PFSK-1 (cell line): Measurements from ENCODE around the gene TMEM119.

ENCODE experiments used
- FOXP2 ChIP-seq: optimal IDR thresholded peaks from 2 replicates; pipeline ENCODE3; 2011; ENCODE audit warnings: borderline replicate concordance, control low read depth, inconsistent platforms; ENCODE audit not compliant: insufficient read depth; ENCODE audit errors: extremely low read length, extremely low read depth
- POLR2AphosphoS5 ChIP-seq: IDR thresholded peaks from 2 replicates; pipeline ENCODE4 v1.6.1; 2012; ENCODE audit warnings: low read depth, mild to moderate bottlenecking, control low read depth, low read length, moderate library complexity
- REST ChIP-seq, 2 experiments: IDR thresholded peaks; 2 replicates each; pipeline versions ENCODE4 v1.6.1 to v1.8.0; 2011 to 2012; ENCODE audit warnings: low read depth in 2 of 2, low read length in 2 of 2, control low read depth in 1 of 2, inconsistent platforms in 1 of 2, mild to moderate bottlenecking in 1 of 2, moderate library complexity in 1 of 2; ENCODE audit not compliant: insufficient read depth in 1 of 2
- SIN3A ChIP-seq: IDR thresholded peaks from 2 replicates; pipeline ENCODE4 v1.6.1; 2012; ENCODE audit warnings: mild to moderate bottlenecking, low read length, moderate library complexity, borderline replicate concordance; ENCODE audit not compliant: insufficient read depth
- TAF1 ChIP-seq: IDR thresholded peaks from 2 replicates; pipeline ENCODE4 v1.6.1; 2012; ENCODE audit warnings: low read length, control low read depth, borderline replicate concordance; ENCODE audit not compliant: insufficient read depth

DNA sequence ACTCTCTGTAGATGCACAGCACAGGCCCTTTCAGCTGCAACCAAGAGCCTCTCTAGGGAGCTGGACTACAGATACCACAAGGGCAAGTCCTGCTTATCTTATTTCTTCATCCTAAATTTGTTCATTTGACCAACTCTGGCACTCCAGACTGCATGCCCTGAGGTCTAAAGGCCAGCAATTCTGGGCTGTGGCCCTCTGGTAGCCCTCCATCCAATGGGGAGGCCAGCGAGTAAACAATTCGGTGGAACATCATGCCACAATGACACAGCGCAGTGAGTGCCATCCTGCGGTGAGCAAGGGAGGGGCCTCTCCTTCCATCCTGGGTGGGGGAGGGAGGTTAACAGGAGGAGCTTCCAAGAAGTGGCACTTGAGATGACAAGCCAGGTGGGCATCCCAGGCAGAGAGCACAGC lies 36.5 kb upstream of the TMEM119 start:
- no peak for TF ChIP-seq POLR2AphosphoS5
- TF ChIP-seq SIN3A, result no peak
- TF ChIP-seq TAF1, result no peak
- TF ChIP-seq REST (IDR thresholded peaks at IDR 0.05; ENCODE audit: insufficient read depth in 1 of 2, low read depth in 2 of 2, low read length in 2 of 2), result no peak
- TF ChIP-seq FOXP2, result no peak
